Stimulated activated CD8-positive, alpha-beta memory T cell treated with anti-CD3 and anti-CD28 coated beads, Interleukin-12 subunit alpha, Interleukin-12 subunit beta, amount 100 ng/mL, for 24 hours (primary cell): ENCODE results near the gene RCN2.
"Not testable (repeated sequence)": the region's sequence is repeated elsewhere in the genome, so short reads cannot be mapped to it uniquely, and the experiment has no call there.

Experiments used
- DNase-seq: peaks from one replicate; pipeline ENCODE4 v3.0.0-alpha.2; 2020; ENCODE audit errors: extremely low read depth

RCN2 gene, protein sequence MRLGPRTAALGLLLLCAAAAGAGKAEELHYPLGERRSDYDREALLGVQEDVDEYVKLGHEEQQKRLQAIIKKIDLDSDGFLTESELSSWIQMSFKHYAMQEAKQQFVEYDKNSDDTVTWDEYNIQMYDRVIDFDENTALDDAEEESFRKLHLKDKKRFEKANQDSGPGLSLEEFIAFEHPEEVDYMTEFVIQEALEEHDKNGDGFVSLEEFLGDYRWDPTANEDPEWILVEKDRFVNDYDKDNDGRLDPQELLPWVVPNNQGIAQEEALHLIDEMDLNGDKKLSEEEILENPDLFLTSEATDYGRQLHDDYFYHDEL

DNA sequence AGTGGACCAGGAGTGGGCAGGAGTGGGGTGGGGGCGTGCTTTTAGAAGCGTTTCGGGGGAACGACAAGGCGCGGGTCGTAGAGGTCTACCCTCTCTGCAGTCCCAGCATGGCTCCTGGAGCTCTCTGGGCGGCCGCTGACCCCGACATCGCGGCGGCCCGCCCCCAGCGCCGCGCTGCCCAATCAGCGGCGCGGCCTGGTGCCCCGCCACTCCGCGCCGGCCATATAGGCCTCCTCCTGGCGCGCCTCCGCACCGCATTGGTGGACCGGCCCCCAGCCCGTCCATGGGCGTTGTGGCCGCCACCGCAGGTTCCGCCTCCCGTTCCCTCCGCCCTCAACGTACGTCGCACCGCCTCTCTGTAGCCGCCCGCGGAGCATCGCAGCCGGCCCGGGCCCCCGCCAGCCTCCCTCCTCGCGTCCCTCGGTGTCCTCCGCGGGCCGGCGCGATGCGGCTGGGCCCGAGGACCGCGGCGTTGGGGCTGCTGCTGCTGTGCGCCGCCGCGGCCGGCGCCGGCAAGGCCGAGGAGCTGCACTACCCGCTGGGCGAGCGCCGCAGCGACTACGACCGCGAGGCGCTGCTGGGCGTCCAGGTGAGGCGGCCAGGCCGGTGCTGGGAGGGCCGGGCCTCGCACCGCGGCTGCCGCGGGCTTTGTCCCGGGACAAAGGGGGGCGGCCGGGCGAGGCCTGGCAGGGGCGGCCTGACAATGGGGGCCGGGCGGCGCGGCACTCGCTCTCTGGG lies at the start of gene RCN2:
TSS of gene RCN2 (plus strand) at position 353 of the 738 bp plus-strand sequence. CDS start at position 446, 93 bp downstream.
- peak; percentile 82 for DNase-seq

DNA sequence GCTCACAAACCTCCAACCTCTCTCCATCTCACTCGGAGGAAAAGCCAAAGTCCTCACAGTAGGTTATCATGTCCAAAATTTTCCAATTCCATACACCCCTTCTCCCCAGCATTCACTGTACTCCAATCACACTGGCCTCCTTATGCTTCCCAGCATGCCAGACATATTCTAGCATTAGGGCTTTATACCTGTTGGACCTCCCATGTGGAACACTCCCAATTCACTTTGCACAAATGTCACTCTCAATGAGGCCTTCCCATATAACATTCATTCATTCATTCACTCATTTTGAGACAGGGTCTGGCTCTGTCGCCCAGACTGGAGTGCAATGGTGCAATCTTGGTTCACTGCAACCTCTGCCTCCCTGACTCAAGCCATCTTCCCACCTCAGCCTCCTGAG lies 46.3 kb upstream of the RCN2 start:
- DNase-seq = no peak

DNA sequence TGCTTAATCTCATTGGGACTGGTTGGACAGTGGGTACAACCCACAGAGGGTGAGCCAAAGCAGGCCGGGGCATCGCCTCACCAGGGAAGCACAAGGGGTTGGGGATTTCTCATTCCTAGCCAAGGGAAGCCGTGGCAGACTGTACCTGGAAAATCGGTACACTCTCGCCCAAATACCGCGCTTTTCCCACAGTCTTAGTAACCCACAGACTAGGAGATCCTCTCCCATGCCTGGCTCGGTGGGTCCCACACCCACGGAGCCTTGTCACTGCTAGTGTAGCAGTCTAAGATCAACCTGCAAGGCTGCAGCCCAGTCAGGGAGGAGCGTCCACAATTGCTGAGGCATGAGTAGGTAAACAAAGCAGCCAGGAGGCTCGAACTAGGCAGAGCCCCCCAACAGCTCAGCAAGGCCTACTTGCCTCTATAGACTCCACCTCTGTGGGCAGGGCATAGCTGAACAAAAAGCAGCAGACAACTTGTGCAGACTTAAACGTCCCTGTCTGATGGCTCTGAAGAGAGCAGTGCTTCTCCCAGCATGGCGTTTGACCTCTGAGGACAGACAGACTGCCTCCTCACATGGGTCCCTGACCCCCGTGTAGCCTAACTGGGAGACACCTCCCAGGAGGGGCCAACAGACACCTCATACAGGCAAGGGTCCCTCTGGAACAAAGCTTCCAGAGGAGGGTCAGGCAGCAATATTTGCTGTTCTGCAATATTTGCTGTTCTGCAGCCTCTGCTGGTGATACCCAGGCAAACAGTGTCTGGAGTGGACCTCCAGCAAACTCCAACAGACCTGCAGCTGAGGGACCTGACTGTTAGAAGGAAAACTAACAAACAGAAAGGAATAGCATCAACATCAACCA lies 44.0 kb upstream of the RCN2 start:
- not testable (repeated sequence) for DNase-seq

DNA sequence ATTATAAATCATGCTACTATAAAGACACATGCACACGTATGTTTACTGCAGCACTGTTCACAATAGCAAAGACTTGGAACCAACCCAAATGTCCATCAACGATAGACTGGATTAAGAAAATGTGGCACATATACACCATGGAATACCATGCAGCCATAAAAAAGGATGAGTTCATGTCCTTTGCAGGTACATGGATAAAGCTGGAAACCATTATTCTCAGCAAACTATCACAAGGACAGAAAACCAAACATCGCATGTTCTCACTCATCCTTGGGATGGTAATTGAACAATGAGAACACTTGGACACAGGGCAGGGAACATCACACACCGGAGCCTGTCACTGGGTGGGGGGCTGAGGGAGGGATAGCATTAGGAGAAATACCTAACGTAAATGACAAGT lies 38.7 kb upstream of the RCN2 start:
- DNase-seq = not testable (repeated sequence)

DNA sequence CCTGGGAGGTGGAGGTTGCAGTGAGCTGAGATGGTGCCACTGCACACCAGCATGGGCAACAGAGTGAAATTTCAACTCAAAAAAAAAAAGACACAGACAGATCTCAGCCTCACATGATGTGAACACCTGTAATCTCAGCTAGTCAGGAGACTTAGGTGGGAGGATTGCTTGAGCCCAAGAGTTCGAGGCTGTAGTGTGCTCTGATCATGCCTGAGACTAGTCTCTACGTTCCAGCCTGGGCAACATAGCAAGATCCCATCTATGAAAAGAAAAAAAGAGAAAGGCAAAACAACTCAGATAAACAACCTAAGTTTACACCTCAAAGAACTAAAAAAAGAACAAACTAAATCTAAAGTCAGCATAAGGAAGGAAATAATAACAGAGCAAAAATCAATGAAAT lies 37.4 kb upstream of the RCN2 start:
- no peak for DNase-seq

DNA sequence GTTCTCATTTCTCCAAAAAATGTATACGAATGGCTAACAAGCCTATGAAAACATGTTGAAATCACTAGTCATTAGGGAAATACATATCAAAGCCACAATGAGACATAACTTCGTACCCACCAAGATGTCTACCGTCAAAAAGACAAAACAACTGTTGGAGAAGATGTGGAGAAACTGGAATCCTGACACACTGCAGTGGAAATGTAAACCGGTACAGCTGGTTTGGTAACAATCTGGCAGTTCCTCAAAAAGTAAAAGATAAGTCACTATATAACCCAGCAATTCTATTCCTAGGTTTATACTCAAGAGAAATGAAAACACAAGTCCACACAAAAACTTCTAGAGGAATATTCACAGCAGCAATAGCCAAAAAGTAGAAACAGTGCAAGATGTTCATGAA lies 33.4 kb upstream of the RCN2 start:
- DNase-seq = no peak

DNA sequence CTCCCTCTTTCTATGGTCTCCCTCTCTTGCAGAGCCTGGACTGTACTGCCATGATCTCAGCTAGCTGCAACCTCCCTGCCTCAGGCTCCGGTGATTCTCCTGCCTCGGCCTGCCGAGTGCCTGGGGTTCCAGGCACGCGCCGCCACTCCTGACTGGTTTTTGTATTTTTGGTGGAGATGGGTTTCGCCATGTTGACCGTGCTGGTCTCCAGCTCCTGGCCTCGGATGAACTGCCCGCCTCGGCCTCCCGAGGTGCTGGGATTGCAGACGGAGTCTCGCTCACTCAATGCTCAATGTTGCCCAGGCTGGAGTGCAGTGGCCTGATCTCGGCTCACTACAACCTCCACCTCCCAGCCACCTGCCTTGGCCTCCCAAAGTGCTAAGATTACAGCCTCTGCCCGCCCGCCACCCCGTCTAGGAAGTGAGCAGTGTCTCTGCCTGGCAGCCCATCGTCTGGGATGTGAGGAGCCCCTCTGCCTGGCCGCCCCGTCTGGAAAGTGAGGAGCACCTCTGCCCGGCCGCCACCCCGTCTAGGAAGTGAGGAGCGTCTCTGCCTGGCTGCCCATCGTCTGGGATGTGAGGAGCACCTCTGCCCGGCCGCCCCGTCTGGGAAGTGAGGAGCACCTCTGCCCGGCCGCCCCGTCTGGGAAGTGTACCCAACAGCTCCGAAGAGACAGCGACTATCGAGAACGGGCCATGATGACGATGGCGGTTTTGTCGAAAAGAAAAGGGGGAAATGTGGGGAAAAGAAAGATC lies 32.2 kb upstream of the RCN2 start:
- not testable (repeated sequence) for DNase-seq

DNA sequence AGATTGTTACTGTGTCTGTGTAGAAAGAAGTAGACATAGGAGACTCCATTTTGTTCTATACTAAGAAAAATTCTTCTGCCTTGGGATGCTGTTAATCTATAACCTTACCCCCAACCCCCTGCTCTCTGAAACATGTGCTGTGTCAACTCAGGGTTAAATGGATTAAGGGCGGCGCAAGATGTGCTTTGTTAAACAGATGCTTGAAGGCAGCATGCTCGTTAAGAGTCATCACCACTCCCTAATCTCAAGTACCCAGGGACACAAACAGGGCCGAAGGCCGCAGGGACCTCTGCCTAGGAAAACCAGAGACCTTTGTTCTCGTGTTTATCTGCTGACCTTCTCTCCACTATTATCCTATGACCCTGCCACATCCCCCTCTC lies 31.6 kb upstream of the RCN2 start:
- DNase-seq = not testable (repeated sequence)

DNA sequence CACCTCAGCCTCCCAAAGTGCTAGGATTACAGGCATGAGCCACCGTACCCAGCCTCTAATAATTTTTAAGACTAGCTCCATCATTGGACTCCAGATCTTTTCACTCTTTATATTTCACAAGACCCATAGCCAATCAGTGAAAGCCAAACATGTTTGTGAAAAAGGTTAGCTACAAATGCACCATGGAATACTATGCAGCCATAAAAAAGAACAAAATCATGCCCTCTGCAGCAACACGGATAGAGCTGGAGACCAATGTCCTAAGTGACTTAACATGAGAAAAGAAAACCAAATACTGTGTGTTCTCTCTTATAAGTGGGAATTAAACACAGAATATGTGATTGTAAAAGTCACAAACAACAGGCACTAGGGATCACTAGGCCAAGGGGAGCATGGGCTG lies 29.6 kb upstream of the RCN2 start:
- DNase-seq = no peak

DNA sequence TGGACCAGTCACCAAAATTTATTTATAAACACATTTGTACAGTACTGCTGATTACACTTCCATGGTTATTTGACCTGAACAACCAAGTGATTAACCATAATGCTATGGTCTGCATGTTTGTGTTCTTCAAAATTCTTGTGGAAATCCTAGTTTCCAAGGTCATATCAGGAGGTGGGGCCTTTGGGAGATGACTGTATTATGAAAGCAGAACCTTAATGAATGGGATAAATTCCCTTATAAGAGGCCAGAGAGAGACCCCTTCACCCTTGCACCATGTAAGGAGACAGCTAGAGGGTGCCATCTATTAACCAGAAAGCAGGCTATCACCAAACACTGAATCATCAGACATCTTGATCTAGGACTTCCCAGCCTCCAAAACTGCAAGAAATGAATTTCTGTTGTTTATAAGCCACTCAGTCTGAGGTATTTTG lies 28.3 kb upstream of the RCN2 start:
- DNase-seq = no peak

DNA sequence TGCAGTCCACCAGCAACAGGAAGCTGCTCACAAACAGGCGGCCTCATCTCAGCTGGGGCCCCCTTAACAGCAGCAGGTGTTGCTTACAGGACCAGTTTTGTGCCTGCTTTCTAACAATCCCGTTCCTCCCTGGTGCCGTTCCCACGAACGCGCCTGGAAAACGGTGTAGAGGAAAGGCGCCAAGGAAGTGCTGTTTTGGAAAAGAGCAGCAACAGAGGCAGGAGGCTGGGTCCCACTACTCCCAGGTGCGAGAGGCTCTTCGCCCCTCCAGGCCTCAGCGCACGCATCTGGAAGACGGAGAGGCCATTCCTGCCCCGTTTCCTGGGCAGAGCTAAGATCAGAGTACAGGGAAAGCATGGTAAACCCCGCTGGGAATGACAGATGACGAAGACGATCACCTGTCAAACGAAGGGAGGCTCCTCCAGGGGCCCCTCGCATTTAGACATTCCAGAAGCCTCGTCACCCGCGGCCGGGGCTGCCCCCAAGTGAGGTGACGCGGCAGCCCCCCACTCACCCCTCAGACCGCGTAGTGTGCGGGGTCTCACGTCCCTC lies 27.0 kb upstream of the RCN2 start:
- no peak for DNase-seq

DNA sequence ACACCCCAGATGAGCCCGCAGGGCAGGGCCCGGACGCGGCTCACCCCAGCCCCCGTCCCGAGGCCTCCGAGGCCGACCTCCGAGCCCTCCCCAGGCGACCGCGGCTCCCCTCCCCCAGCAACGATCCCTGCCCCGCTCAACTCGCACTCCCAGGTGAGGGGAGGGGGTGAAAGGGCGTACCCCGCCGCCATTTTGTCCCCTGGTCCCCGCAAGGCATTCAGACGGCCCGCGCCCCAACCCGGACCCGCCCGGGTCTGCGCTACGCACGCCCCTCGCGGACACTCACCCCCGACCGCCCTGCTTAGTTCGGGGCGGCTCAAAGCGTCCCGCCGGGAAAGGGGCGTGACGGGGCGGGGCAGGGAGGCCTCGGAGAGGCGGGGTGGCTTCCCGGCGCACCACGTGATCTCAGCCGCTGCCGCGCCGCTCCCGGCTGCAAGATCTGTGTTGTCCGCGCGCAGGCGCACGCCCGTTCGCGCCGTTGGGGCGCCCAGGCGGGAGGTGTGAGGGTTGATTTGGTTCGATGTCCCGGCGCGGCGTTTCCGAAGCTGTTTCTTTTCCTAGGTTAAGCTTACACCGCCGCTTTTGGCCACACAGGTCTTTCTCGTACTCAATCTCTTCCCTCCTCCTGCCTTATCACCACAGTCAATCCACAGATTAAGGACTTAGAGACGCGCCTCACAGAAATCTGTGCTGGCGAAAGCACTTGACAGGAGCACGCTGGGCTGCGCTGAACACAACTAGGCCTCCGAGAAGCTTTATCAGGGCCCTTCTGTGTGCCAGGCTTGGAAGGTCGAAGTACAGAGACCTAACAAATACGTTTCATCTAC lies 26.3 kb upstream of the RCN2 start, which contains the start of gene SCAPER:
TSS of gene SCAPER (minus strand) at position 328 of the 827 bp plus-strand sequence. CDS start 21,523 bp downstream, outside the sequence.
- DNase-seq = peak; percentile 83

DNA sequence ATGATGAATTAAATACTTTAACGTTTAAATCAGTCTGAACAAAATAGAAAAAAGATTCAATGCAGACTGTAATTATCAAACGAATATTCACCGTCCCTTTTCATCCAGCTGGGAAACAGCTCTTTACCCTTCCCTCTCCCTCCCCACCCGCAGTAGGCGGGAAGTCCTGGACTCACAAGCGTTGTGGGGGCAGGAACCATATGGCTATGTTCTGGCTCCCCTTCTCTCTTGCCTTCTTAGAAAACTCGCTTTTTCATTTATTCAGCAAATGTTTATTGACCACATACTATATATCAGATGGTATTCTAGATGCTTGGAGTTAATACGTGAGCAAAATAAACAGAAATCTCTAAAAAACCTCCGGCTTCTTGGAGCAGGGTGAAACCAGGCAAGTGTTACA lies 25.7 kb upstream of the RCN2 start:
- DNase-seq = no peak

DNA sequence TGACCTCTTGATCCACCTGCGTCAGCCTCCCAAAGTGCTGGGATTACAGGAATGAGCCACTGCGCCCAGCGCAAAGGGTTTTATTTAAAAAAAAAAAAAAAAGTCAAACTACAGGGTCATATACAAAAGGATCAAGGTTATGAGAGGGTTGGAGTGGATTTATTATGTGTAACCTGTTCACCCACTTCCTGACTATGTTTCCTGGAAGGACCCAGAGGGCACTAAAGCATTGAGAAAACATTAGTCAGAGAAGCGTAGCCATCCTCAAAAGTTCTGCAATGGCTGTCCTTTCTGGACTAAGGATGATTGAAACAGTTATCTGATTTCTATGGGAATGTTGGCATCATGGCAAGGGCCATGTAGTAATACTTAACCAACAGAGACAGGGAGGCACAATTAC lies 19.1 kb upstream of the RCN2 start:
- DNase-seq = no peak

DNA sequence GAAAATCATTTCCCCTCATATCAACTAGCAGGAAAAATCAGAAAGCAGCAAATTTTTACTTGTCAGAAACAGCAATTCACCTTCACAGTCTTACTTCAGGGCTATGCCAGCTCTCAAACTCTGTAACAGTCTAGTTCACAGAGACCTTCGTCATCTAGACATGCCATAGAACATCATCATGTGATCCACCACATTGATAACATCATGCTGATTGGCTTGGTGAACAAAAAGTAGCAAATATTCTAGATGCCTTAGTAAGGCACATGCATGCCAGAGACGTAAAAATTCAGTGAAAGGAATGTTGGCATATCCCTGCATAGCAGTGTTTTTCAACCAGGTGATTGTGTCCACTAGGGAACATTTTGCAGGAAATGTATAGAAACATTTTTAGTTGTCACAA lies 17.8 kb upstream of the RCN2 start:
- no peak for DNase-seq

DNA sequence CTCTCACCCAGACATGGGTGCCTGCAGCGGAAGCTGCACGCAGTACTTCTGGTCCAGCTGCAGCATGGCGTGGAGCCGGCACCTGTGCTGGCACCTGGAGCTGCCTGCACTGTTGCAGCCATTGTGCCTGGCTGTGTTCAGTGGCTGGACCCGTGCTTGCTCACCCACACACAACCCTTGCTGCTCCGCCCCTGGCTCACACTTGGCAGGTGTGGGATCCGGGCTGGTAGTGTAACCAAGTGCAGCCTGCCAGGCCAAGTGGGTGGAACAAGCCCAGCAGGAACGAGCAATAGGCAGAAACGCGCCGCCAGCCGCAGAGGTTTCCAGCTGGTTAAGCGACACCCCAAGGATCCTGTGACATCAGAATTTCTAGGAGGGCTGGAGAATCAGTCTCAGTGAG lies 15.2 kb upstream of the RCN2 start:
- DNase-seq = no peak

DNA sequence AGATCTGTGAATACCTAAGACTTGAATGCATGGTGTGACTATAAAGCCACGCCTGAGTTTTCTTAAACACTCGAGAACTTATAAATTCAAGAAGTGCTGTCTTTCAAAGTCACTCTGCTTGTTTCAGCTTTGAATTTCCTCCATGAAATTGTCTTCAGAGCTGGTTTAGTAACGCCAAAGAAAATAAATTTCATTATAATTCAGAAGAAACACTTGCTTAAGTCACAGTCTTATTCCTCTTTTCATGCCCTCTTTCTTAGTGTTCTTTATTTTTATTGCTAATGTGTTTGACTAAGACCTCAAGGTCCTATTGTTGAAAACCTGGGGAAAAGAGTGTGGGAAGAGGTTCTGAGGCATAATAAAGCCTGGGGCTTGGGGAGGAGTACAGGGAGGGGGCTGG lies 3.3 kb upstream of the RCN2 start:
- DNase-seq = no peak

DNA sequence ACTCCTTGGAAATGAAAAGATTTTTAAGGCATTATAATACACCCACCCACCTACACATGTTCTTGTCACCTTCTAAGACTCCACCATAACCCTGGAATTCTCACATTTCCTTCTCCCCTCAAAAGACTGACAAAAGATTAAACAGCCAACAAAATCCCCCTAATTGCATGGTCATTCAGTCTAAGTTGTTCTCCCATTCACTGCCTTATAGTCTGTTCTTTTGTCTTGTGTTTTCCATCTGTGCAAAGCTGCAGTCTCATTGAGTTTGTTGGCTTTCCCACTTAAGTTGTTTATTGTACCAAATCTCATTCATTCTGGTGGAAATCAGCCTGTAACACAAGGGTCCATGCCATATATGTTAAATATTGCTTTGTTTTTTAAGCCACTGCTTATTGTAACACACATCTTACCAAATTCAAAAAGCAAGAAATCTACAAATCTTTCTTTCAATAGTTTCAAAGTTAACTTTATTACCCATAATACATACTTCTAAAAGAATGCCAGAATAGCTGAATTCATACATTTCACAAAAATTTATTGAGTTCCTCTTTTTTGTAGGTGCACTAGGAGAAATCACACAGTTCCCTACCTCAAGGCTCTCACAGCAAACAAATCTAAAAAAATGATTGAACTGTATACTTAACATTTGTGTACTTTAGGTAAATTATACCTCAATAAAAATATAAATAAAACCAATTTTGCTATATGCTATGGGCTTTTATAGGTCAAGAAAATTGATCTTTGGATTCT lies 2.4 kb upstream of the RCN2 start:
- no peak for DNase-seq

DNA sequence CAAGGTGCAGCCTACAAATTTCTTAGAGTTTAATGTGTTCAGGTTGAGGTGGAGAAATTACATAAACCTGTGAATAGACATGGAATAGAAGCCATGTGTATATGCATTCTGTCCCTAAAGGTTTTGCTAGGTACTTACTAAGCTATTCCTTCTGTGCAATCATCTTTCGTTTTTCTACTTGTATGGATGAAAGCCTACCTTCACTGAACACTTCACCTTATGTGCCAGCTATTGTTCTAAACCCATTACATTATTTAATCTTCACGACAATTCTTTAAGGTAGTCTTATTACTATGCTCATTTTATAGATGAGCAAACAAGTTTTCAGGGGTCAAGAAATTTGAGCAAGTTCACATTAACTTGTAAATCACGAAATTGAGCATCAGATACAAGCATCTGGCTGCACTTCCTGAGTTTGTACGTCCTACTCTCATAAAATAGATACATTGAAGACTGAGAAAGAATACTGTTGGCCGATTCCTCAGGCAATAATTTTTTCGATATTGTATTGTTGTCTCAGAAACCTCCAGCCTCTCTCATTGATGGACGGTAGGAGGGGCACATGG lies 635 bp upstream of the RCN2 start:
- no peak for DNase-seq
